Kidney epithelial cell (primary cell): Measurements from ENCODE around the gene COG4. TPM values are rescaled to one million over a fixed set of nuclear protein-coding genes. Genes with fewer than 3 reads are reported as not detected.

Experiments used
- DNase-seq: peaks from one replicate; pipeline ENCODE4 v3.0.0-alpha.2; 2010; ENCODE audit warnings: low read depth
- H3K27me3 ChIP-seq: 2 replicates; pipeline ENCODE4 v1.6.0; 2011; ENCODE audit warnings: low read length; ENCODE audit not compliant: control insufficient read depth, insufficient read depth
- H3K36me3 ChIP-seq: 2 replicates; pipeline ENCODE4 v1.5.1; 2011; ENCODE audit warnings: low read length; ENCODE audit not compliant: control insufficient read depth, insufficient read depth
- H3K4me3 ChIP-seq: 2 replicates; pipeline ENCODE4 v1.5.1; 2011; ENCODE audit warnings: low read depth, mild to moderate bottlenecking, control low read depth, low read length
- total RNA-seq: library from RNA; depleted of rRNA; stranded (reverse); fragments of >200 nt; gene quantifications from 2 replicates; pipeline ENCODE4 v1.2.3, GENCODE V29; 2015
- TF ChIP-seq, protein P1 (sequence below): IDR thresholded peaks from 2 replicates; pipeline ENCODE4 v1.5.1; 2011; ENCODE audit warnings: mild to moderate bottlenecking, moderate library complexity, low read length, control low read depth, inconsistent platforms; ENCODE audit not compliant: insufficient read depth, poor library complexity, severe bottlenecking

COG4 gene
- total RNA-seq, 1 donor from 2014 or later: 46.4 TPM

DNA sequence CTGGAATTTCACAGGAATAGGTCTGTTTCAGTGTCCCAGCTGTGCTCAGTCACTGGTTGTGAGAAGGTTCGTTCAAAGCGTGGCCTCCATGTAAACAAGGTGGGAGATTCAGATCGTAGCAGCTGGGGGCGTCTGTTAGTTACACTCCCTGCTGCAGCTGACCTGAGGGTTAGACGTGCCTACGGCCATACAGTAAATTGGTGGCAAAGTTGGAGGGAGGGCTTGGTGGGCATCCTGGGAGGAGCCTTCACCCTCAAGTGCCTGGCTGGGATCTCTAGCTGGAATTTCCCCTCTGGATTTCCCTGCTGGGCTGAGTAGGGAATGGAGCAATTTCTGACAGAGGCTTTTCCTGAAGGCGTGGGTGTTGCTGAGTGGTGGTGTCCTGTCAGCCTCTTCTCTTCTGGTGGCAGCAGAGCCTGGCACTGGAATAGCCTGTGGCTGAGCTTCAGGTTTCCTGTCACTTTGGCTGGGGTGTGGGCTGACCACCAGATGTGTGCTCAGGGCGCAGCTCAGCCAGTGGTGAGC is 62.6 kb downstream of the COG4 start:
- Histone ChIP-seq H3K4me3 (no peak overlapping the region), H3K36me3 (no peaks in the 10 kb centered on the region), H3K27me3 (no peaks in the 10 kb centered on the region)
- no peak for DNase-seq
- TF ChIP-seq, protein P1, sequence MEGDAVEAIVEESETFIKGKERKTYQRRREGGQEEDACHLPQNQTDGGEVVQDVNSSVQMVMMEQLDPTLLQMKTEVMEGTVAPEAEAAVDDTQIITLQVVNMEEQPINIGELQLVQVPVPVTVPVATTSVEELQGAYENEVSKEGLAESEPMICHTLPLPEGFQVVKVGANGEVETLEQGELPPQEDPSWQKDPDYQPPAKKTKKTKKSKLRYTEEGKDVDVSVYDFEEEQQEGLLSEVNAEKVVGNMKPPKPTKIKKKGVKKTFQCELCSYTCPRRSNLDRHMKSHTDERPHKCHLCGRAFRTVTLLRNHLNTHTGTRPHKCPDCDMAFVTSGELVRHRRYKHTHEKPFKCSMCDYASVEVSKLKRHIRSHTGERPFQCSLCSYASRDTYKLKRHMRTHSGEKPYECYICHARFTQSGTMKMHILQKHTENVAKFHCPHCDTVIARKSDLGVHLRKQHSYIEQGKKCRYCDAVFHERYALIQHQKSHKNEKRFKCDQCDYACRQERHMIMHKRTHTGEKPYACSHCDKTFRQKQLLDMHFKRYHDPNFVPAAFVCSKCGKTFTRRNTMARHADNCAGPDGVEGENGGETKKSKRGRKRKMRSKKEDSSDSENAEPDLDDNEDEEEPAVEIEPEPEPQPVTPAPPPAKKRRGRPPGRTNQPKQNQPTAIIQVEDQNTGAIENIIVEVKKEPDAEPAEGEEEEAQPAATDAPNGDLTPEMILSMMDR: no peak

- Histone ChIP-seq H3K36me3 (no peaks in the 10 kb centered on the region), H3K27me3 (no peaks in the 10 kb centered on the region), H3K4me3 (no peak overlapping the region)
- TF ChIP-seq, protein P1: no peak
- no peak for DNase-seq
Observed at GRCh38 chr16:70457446-70458166, 65.7 kb downstream of the COG4 start.

- H3K4me3 ChIP-seq: no peak overlapping the region
- no peak for DNase-seq
- TF ChIP-seq, protein P1: no peak
- H3K27me3 ChIP-seq: no peaks in the 10 kb centered on the region
- no peaks in the 10 kb centered on the region for H3K36me3 ChIP-seq
Observed at GRCh38 chr16:70455910-70456309, 67.4 kb downstream of the COG4 start.

DNA sequence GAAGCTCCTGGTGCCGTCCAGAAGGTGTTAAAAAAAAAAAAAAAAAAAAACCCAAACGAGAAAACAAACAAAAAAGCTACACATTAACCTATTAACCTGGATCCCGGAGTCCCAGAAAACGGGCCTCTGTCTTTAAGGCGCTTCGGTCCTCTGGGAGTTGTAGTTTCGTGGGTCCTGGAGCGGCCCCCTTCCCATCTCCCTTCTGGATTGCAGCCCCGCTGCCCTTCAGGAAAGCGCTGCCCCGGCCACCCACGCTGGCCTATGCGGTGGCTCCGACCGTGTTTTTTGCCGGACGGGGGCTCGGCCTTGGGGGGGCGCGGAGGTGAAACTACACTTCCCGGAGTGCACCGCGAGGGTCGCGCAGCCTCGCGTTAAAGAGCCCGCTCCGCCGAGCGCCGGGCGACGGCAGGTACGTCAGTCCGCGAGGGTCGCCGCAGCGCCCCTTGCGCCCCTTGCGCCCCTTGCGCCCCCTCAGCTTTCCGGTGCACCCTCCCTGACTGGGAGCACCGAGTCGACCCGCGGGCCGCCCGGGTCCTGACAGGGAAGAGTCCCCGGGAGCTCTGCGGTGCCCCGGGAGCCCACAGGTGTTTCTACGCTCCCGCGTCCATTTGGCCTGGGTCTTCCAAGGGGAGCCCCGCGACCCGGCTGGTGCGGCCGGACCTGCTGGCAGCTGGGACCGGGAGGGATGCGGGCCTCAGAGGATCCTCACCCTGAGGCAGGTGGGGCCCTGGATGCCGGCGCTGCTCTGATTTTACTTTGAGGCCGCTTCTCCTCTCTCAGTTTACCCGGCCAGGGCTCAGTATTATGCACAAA is 68.9 kb downstream of the COG4 start, which contains the start of gene FCSK:
Gene FCSK, plus strand, starts transcription at position 374 of the 813 bp plus-strand sequence. CDS start 8,596 bp downstream, outside the sequence.
- peak within 1 kb of the TSS; percentile 77 for H3K4me3 ChIP-seq
- H3K27me3 ChIP-seq: no peaks in the 10 kb centered on the region
- TF ChIP-seq, protein P1: no peak
- DNase-seq: no peak
- no peaks in the 10 kb centered on the region for H3K36me3 ChIP-seq

GRCh38 chr16:70453892-70454221 is 69.5 kb downstream of the COG4 start:
- DNase-seq: no peak
- Histone ChIP-seq H3K36me3 (no peaks in the 10 kb centered on the region), H3K27me3 (no peaks in the 10 kb centered on the region), H3K4me3 (peak overlapping the region; percentile 77)
- TF ChIP-seq, protein P1: no peak
